RWPE2 (cell line): Measurements from ENCODE around the gene GIGYF1.
"Not testable (repeated sequence)": the region's sequence is repeated elsewhere in the genome, so short reads cannot be mapped to it uniquely, and the experiment has no call there.

Source experiments
- ATAC-seq: fragments of 200-7000 bp; cut with Tn5 transposase; 3 replicates; pipeline ENCODE4 v1.9.1; 2021; ENCODE audit warnings: low read depth
- DNase-seq: peaks from one replicate; pipeline ENCODE4 v3.0.0-alpha.2; 2020; ENCODE audit warnings: low spot score
- H3K27ac ChIP-seq: fragments of 450-650 bp; 2 replicates; pipeline ENCODE4 v1.5.1; 2017; ENCODE audit warnings: mild to moderate bottlenecking; ENCODE audit not compliant: poor library complexity, severe bottlenecking
- H3K27me3 ChIP-seq: fragments of 250-450 bp; sonication (Bioruptor Pico); 2 replicates; pipeline ENCODE4 v1.5.1; 2021; ENCODE audit warnings: mild to moderate bottlenecking, moderate library complexity; ENCODE audit not compliant: insufficient read depth, poor library complexity, severe bottlenecking
- H3K36me3 ChIP-seq: fragments of 250-450 bp; sonication (Bioruptor Pico); 2 replicates; pipeline ENCODE4 v1.5.1; 2020; ENCODE audit warnings: low read depth, mild to moderate bottlenecking, moderate library complexity
- H3K4me1 ChIP-seq: fragments of 250-450 bp; sonication (Bioruptor Pico); 2 replicates; pipeline ENCODE4 v1.5.1; 2021; ENCODE audit warnings: mild to moderate bottlenecking, moderate library complexity; ENCODE audit not compliant: insufficient read depth, poor library complexity, severe bottlenecking
- H3K4me3 ChIP-seq: fragments of 250-450 bp; sonication (Bioruptor Pico); 2 replicates; pipeline ENCODE4 v1.5.1; 2021; ENCODE audit warnings: mild to moderate bottlenecking, moderate library complexity; ENCODE audit not compliant: severe bottlenecking
- H3K9me3 ChIP-seq: fragments of 250-450 bp; sonication (Bioruptor Pico); 2 replicates; pipeline ENCODE4 v1.5.1; 2021; ENCODE audit warnings: mild to moderate bottlenecking, moderate library complexity; ENCODE audit not compliant: severe bottlenecking
- CTCF ChIP-seq: fragments of 450-650 bp; IDR thresholded peaks from one replicate; pipeline ENCODE4 v1.5.1; 2017; ENCODE audit warnings: mild to moderate bottlenecking, moderate library complexity; ENCODE audit not compliant: poor library complexity, severe bottlenecking

Gene GIGYF1

GRCh38 chr7:100710452-100710851, 16.4 kb upstream of the GIGYF1 start:
- H3K4me3 ChIP-seq: no peak overlapping the region
- H3K27me3 ChIP-seq: no peaks in the 10 kb centered on the region
- H3K27ac ChIP-seq: no peak overlapping the region
- H3K9me3 ChIP-seq: no peaks in the 10 kb centered on the region
- TF ChIP-seq CTCF: no peak
- DNase-seq (no peak), ATAC-seq (no peak)
- peaks cover 12% of the 10 kb centered on the region for H3K36me3 ChIP-seq
- H3K4me1 ChIP-seq: no peaks in the 10 kb centered on the region

GRCh38 chr7:100708395-100708794, 14.3 kb upstream of the GIGYF1 start:
- Histone ChIP-seq H3K4me3 (no peak overlapping the region), H3K4me1 (no peaks in the 10 kb centered on the region), H3K36me3 (peaks cover 12% of the 10 kb centered on the region), H3K27ac (no peak overlapping the region), H3K9me3 (no peaks in the 10 kb centered on the region), H3K27me3 (no peaks in the 10 kb centered on the region)
- ATAC-seq (no peak), DNase-seq (no peak)
- no peak for TF ChIP-seq CTCF

- no peak for ATAC-seq
- H3K9me3 ChIP-seq: no peaks in the 10 kb centered on the region
- no peak for TF ChIP-seq CTCF
- peak overlapping the region; percentile 94 for H3K4me3 ChIP-seq
- no peaks in the 10 kb centered on the region for H3K27me3 ChIP-seq
- no peaks in the 10 kb centered on the region for H3K4me1 ChIP-seq
- H3K27ac ChIP-seq: peak overlapping the region; percentile 59
- DNase-seq: no peak
- H3K36me3 ChIP-seq: peaks cover 12% of the 10 kb centered on the region
These were observed 12.7 kb upstream of the GIGYF1 start for GRCh38 chr7:100706672-100707311.

- peak within 1 kb of the TSS; percentile 94 for H3K4me3 ChIP-seq
- no peak for TF ChIP-seq CTCF
- ATAC-seq (peak; percentile 95), DNase-seq (peak; percentile 99)
- no peaks in the 10 kb centered on the region for H3K4me1 ChIP-seq
- no peaks in the 10 kb centered on the region for H3K27me3 ChIP-seq
- H3K36me3 ChIP-seq: peaks cover 12% of the 10 kb centered on the region
- H3K9me3 ChIP-seq: no peaks in the 10 kb centered on the region
- peak within 1 kb of the TSS; percentile 59 for H3K27ac ChIP-seq
These were observed 12.0 kb upstream of the GIGYF1 start, which contains the start of gene POP7 for GRCh38 chr7:100705753-100706671. POP7 (plus strand) TSS chr7:100706121; CDS start chr7:100706831, 710 bp downstream.

- ATAC-seq: peak; percentile 63
- no peak for DNase-seq
These were observed 11.3 kb upstream of the GIGYF1 start for GRCh38 chr7:100705320-100705752.

GRCh38 chr7:100701089-100701488, 7.0 kb upstream of the GIGYF1 start:
- not testable (repeated sequence) for H3K27ac ChIP-seq, H3K4me1 ChIP-seq, H3K27me3 ChIP-seq, ATAC-seq, H3K36me3 ChIP-seq, H3K4me3 ChIP-seq, DNase-seq, H3K9me3 ChIP-seq

More at GRCh38 chr7:100705320-100705752, 11.3 kb upstream of the GIGYF1 start:
- Histone ChIP-seq H3K27me3 (no peaks in the 10 kb centered on the region), H3K4me3 (peak overlapping the region; percentile 94), H3K4me1 (no peaks in the 10 kb centered on the region), H3K9me3 (no peaks in the 10 kb centered on the region), H3K36me3 (peaks cover 12% of the 10 kb centered on the region), H3K27ac (peak overlapping the region; percentile 59)
- peak; percentile 95 for TF ChIP-seq CTCF
